PC-9 (cell line): ENCODE data around the gene RTKN2. TPM values are rescaled to one million over a fixed set of nuclear protein-coding genes. Genes with fewer than 3 reads are reported as not detected.

Experiments
- BruUV-seq: library from RNA; stranded (reverse); fragments of 400-500 nt; replicated peaks from 2 replicates; lab custom pipeline; 2021; lab: Mats Ljungman, UMichigan
- CTCF ChIA-PET: fragments of 300-600 bp; sonication (Branson Sonifier 250); formaldehyde crosslinking; loops from one replicate; lab custom pipeline; 2022; ENCODE audit warnings: antibody characterized with exemption; lab: Charles Lee
- POLR2A ChIA-PET: fragments of 300-600 bp; sonication (Branson Sonifier 250); formaldehyde crosslinking; loops from one replicate; lab custom pipeline; 2022; ENCODE audit warnings: antibody characterized with exemption; ENCODE audit not compliant: unreplicated experiment; lab: Charles Lee
- DNase-seq, 2 experiments: peaks; one replicate each; pipeline versions ENCODE4 v3.0.0 to v3.0.0-alpha.2; 2015 to 2022; ENCODE audit warnings: mixed read lengths in 1 of 2
- H2AFZ ChIP-seq: fragments of 200-600 bp; sonication (generic); 2 replicates; pipeline ENCODE4 v1.8.1; 2017; ENCODE audit warnings: antibody characterized with exemption
- H3F3A ChIP-seq: fragments of 200-600 bp; sonication (generic); 2 replicates; pipeline ENCODE4 v1.8.1; 2017; ENCODE audit warnings: antibody characterized with exemption, mild to moderate bottlenecking, low read depth; ENCODE audit not compliant: insufficient read depth
- H3K27ac ChIP-seq: fragments of 200-600 bp; sonication (generic); 2 replicates; pipeline ENCODE4 v1.6.1; 2016; ENCODE audit warnings: mixed run types
- H3K27me3 ChIP-seq: fragments of 200-600 bp; sonication (generic); 2 replicates; pipeline ENCODE4 v1.6.1; 2016; ENCODE audit warnings: low read depth, mixed run types; ENCODE audit not compliant: insufficient read depth
- H3K36me3 ChIP-seq: fragments of 200-600 bp; sonication (generic); 2 replicates; pipeline ENCODE4 v1.6.1; 2016; ENCODE audit warnings: low read depth, mixed run types
- H3K4me1 ChIP-seq: fragments of 200-600 bp; sonication (generic); replicated peaks from 2 replicates; pipeline ENCODE4 v1.6.1; 2016; ENCODE audit warnings: mixed run types; ENCODE audit not compliant: insufficient read depth
- H3K4me2 ChIP-seq: fragments of 200-600 bp; sonication (generic); 2 replicates; pipeline ENCODE4 v1.6.1; 2017; ENCODE audit warnings: mixed run types
- H3K4me3 ChIP-seq: fragments of 200-600 bp; sonication (generic); 2 replicates; pipeline ENCODE4 v1.6.1; 2016; ENCODE audit warnings: mixed run types
- H3K79me2 ChIP-seq: fragments of 200-600 bp; sonication (generic); 2 replicates; pipeline ENCODE4 v1.6.1; 2017; ENCODE audit warnings: low read depth, mixed run types
- H3K9me2 ChIP-seq: fragments of 200-600 bp; sonication (generic); 2 replicates; pipeline ENCODE4 v1.8.1; 2017; ENCODE audit warnings: mild to moderate bottlenecking; ENCODE audit not compliant: insufficient read depth
- H3K9me3 ChIP-seq: fragments of 200-600 bp; sonication (generic); 2 replicates; pipeline ENCODE4 v1.8.1; 2016; ENCODE audit warnings: low read depth; ENCODE audit not compliant: insufficient read depth
- H4K20me1 ChIP-seq: fragments of 200-600 bp; sonication (generic); 2 replicates; pipeline ENCODE4 v1.8.1; 2017; ENCODE audit not compliant: insufficient read depth
- CTCF ChIP-seq: fragments of 200-600 bp; sonication (generic); conservative IDR thresholded peaks from 2 replicates; pipeline ENCODE4 v1.6.1; 2017; ENCODE audit warnings: mixed run types, antibody characterized with exemption, mild to moderate bottlenecking, moderate library complexity
- EZH2 ChIP-seq: fragments of 200-600 bp; sonication (generic); IDR thresholded peaks from 2 replicates; pipeline ENCODE4 v1.8.0; 2017; ENCODE audit warnings: antibody characterized with exemption, low read depth
- intact Hi-C: fragments of 100-400 bp; cut with micrococcal nuclease; formaldehyde crosslinking; loops from one replicate; pipeline ENCODE4 v1.10.0; 2022; ENCODE audit not compliant: unreplicated experiment
- total RNA-seq: library from RNA; stranded (reverse); gene quantifications from 2 replicates; pipeline ENCODE4 v1.2.3, GENCODE V29; 2021

The RTKN2 gene
- total RNA-seq, 1 experiment from 2014 or later, result 18.5 TPM

- CTCF ChIA-PET, result no interaction called here
- no peaks in the 10 kb centered on the region; the same call in 1 of the 2 replicates for H3F3A ChIP-seq
These were observed 106.2 kb downstream of the RTKN2 start for GRCh38 chr10:62162261-62162981.

GRCh38 chr10:62159351-62159750 lies 109.3 kb downstream of the RTKN2 start:
- Histone ChIP-seq H3K79me2 (no peaks in the 10 kb centered on the region), H4K20me1 (no peaks in the 10 kb centered on the region), H3K27ac (no peak overlapping the region), H3F3A (no peaks in the 10 kb centered on the region; the same call in 1 of the 2 replicates), H3K27me3 (no peaks in the 10 kb centered on the region), H3K9me3 (no peaks in the 10 kb centered on the region), H2AFZ (no peak overlapping the region), H3K4me3 (no peak overlapping the region), H3K4me2 (no peak overlapping the region), H3K36me3 (no peaks in the 10 kb centered on the region), H3K4me1 (no peaks in the 10 kb centered on the region), H3K9me2 (no peaks in the 10 kb centered on the region; the same call in 1 of the 2 replicates)
- intact Hi-C loops, result no loop called here
- ChIA-PET CTCF (no interaction called here), POLR2A (no interaction called here)
- no TSS peak for BruUV-seq
- TF ChIP-seq EZH2 (no peak), CTCF (no peak)
- no peak for DNase-seq

More at GRCh38 chr10:62162261-62162981, 106.2 kb downstream of the RTKN2 start:
- H3K4me3 ChIP-seq, result no peak overlapping the region
- H3K27me3 ChIP-seq, result no peaks in the 10 kb centered on the region
- H3K4me2 ChIP-seq, result no peak overlapping the region
- DNase-seq, result no peak
- TF ChIP-seq CTCF, result no peak
- no peak for TF ChIP-seq EZH2
- no peaks in the 10 kb centered on the region for H3K36me3 ChIP-seq
- POLR2A ChIA-PET, result interaction anchor here (0.6 kb wide), 1 partner anchor 10 kb away, joined by 3 read pairs; no protein-coding TSS in a partner anchor
- no peaks in the 10 kb centered on the region for H4K20me1 ChIP-seq
- no peaks in the 10 kb centered on the region for H3K4me1 ChIP-seq
- H3K79me2 ChIP-seq, result no peaks in the 10 kb centered on the region
- no peak overlapping the region for H3K27ac ChIP-seq
- intact Hi-C loops, result no loop called here
- no peak overlapping the region for H2AFZ ChIP-seq
- no peaks in the 10 kb centered on the region for H3K9me2 ChIP-seq
- no peaks in the 10 kb centered on the region for H3K9me3 ChIP-seq
- no TSS peak for BruUV-seq

GRCh38 chr10:62157601-62158000 lies 111.0 kb downstream of the RTKN2 start:
- TF ChIP-seq EZH2 (no peak), CTCF (no peak)
- H3K36me3 ChIP-seq, result no peaks in the 10 kb centered on the region
- H3K27me3 ChIP-seq, result no peaks in the 10 kb centered on the region
- no peaks in the 10 kb centered on the region for H3K4me1 ChIP-seq
- no peak overlapping the region for H3K27ac ChIP-seq
- H3K79me2 ChIP-seq, result no peaks in the 10 kb centered on the region
- intact Hi-C loops, result no loop called here
- ChIA-PET POLR2A (interaction anchor here (0.7 kb wide), 1 partner anchor 1984 kb away, joined by 5 read pairs; no protein-coding TSS in a partner anchor), CTCF (no interaction called here)
- H2AFZ ChIP-seq, result no peak overlapping the region
- no peak overlapping the region for H3K4me3 ChIP-seq
- no peaks in the 10 kb centered on the region for H4K20me1 ChIP-seq
- H3K9me2 ChIP-seq, result no peaks in the 10 kb centered on the region; the same call in 1 of the 2 replicates
- no peaks in the 10 kb centered on the region; the same call in 1 of the 2 replicates for H3F3A ChIP-seq
- no TSS peak for BruUV-seq
- H3K9me3 ChIP-seq, result no peaks in the 10 kb centered on the region
- DNase-seq, result no peak
- H3K4me2 ChIP-seq, result no peak overlapping the region
